HG03354 (cell line): ENCODE measurements around the gene CIAPIN1.

ENCODE experiments used
- ATAC-seq: cut with Tn5 transposase; IDR thresholded peaks from one replicate; pipeline ENCODE4 v1.9.1; 2021; ENCODE audit warnings: mild to moderate bottlenecking; ENCODE audit not compliant: unreplicated experiment, poor library complexity, severe bottlenecking

CIAPIN1 gene

GRCh38 chr16:57387598-57388354, 59.4 kb downstream of the CIAPIN1 start:
- no peak for ATAC-seq

GRCh38 chr16:57386381-57386951, 60.7 kb downstream of the CIAPIN1 start:
- ATAC-seq: no peak

- no peak for ATAC-seq
Measured at GRCh38 chr16:57385083-57385482, 62.1 kb downstream of the CIAPIN1 start.

GRCh38 chr16:57384248-57385070, 62.7 kb downstream of the CIAPIN1 start:
- no peak for ATAC-seq

GRCh38 chr16:57383276-57384247, 63.6 kb downstream of the CIAPIN1 start:
- ATAC-seq: no peak

GRCh38 chr16:57382535-57383275, 64.5 kb downstream of the CIAPIN1 start:
- ATAC-seq: no peak

GRCh38 chr16:57381791-57382534, 65.2 kb downstream of the CIAPIN1 start:
- no peak for ATAC-seq

GRCh38 chr16:57380671-57381462, 66.3 kb downstream of the CIAPIN1 start:
- no peak for ATAC-seq

- no peak for ATAC-seq
Measured at GRCh38 chr16:57379579-57379978, 67.6 kb downstream of the CIAPIN1 start.
